GM12875 (cell line): Measurements from ENCODE around the gene QARS1.

Experiments
- H3K4me3 ChIP-seq: one replicate; pipeline ENCODE4 v1.5.1; 2011; ENCODE audit warnings: low read depth, low read length, control low read depth
- CTCF ChIP-seq: IDR thresholded peaks from 2 replicates; pipeline ENCODE4 v1.5.1; 2011; ENCODE audit warnings: low read depth, mild to moderate bottlenecking, control low read depth, inconsistent platforms, low read length, moderate library complexity, borderline replicate concordance; ENCODE audit not compliant: insufficient read depth

Gene QARS1

GRCh38 chr3:49124991-49125670 lies 20.6 kb upstream of the QARS1 start:
- TF ChIP-seq CTCF, result peak; percentile 35; the same call in 1 of the 2 replicates
- H3K4me3 ChIP-seq, result no peak overlapping the region

- H3K4me3 ChIP-seq, result no peak overlapping the region
- no peak for TF ChIP-seq CTCF
Measured at GRCh38 chr3:49124203-49124602, 19.6 kb upstream of the QARS1 start.

- no peak overlapping the region for H3K4me3 ChIP-seq
- no peak for TF ChIP-seq CTCF
Measured at GRCh38 chr3:49123687-49124086, 19.1 kb upstream of the QARS1 start.

- no peak overlapping the region for H3K4me3 ChIP-seq
- TF ChIP-seq CTCF, result no peak
Measured at GRCh38 chr3:49122886-49123545, 18.5 kb upstream of the QARS1 start.

GRCh38 chr3:49122451-49122850 lies 17.9 kb upstream of the QARS1 start:
- no peak for TF ChIP-seq CTCF
- no peak overlapping the region for H3K4me3 ChIP-seq

- no peak for TF ChIP-seq CTCF
- H3K4me3 ChIP-seq, result no peak overlapping the region
Measured at GRCh38 chr3:49122022-49122421, 17.5 kb upstream of the QARS1 start.
